GM19025 (cell line): ENCODE data around the gene TAF1B.

Source experiments
- ATAC-seq: cut with Tn5 transposase; IDR thresholded peaks from one replicate; pipeline ENCODE4 v1.9.1; 2021; ENCODE audit warnings: mild to moderate bottlenecking, low read depth, moderate library complexity; ENCODE audit not compliant: unreplicated experiment

Gene TAF1B

DNA sequence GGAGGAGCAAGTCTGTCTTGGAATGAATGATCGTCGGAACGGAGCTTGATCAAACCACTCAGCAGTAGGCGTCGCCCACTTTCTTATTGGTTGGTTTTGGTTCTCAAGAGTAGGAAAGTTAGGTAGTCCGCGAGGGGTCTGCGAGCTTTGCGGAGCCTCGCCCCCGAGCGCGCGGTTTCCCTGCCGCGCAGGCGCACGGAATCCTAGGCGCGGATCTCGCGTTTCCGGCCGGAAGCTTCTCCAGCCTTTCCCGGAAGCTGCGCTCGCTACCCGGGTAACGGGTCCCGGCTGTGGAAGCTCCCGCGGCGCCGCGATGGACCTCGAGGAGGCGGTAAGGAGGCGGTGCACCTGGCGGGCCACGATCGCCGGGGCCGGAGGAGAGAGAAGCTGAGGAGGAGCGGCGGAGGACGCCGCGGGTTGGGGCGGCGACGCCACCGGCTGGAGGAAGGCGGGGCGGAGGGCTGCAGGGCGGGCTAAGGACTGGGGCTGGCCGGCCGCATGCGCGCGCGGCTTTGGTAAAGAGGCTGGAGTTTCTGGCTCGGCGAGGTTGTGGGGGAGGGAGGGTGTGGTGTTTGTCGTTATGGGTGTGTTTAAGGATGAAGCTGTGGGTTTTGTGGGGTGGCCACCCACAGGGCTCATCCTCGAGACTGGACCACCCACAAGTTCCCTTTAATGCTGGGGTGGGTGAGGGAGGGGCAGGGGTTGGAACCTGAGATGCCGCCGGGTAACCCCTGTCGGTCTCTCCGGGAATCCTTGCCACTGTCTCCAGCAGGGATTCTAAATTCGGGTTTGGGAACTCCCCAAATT lies at the start of gene TAF1B:
TAF1B (plus strand) TSS at position 246 of the 807 bp plus-strand sequence; CDS start at position 314, 68 bp downstream.
- ATAC-seq, result peak; percentile 86

GRCh38 chr2:9793918-9794717 lies 49.2 kb upstream of the TAF1B start:
- no peak for ATAC-seq

DNA sequence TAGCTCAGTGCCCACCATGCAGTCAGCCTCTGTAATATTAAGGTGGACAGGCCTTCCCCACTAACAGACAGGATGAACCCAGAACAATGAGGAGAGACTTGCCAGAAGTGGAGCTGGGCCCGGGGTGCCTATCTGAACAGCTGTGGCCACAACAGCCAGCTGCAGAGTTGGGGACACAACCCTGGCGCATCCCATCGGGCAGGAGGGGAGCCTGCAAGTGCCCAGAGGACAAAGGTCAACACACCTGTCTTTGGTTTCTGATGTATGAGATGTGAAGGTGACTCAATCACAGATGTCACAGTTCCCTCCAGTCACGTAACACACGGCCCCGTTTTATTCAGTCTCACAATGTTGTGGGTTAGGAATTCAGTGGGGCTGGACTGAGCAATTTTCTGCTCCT lies 48.2 kb upstream of the TAF1B start:
- no peak for ATAC-seq

DNA sequence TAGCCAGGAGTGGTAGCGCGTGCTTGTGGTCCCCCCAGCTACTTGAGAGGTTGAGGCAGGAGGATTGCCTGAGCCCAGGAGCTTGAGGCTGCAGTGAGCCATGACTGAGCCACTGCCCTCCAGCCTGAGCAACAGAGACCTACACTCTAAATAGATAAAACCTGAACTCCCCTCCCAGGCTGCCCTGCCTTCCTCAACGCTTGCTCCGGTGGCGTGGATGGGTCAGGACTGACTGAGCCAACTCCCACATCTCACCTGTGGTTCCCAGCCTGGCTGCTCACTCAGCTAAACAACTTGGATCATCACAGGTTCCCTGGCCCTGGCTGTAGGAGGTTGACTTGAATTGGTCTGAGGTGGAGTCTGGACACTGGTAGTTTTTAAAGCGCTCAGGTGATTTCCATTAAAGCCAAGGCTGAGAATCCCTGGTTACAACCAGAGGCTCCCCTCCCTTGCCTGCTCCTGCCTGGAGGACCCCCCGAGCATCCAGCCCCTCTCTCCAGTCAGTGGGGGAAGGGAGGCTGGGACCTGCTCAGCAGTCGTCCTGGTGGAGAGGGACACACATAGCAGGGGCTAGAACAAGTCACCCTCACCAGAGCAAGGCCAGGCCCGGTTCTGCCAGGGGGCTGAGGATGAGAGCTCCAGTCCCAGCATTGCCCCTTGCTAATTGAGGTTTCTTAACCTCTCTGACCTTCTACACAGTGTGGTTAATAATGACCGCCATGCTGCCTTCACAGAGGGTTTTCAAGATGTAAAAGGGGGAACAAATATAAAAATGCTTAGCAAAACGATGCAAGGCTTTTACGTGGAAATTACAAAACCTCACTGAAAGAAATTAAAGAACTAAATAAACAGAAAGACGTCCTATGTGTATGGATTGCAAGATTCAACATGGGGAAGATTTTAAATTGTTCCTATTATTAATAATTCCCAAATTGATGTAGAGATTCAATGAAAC lies 46.9 kb upstream of the TAF1B start:
- ATAC-seq, result no peak

DNA sequence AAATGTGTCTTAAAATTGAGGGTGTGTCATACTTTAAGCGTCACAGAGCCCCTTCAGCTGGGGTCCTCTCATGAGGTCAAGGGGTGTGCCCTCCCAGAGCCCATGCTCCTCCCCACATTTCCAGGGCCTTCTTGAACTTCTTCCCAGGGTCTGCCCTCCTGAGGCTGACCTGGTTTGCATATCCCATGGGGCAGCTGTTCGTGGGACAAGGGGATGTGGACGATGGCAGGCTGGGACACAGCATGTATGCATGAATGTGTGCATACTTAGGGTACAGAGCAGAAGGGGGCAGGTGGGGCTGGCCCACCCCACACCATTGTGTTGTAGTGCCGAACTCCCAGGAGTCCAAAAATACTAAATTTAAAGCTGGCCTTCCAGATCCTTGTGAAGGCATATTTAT lies 46.2 kb upstream of the TAF1B start:
- ATAC-seq, result no peak

GRCh38 chr2:9797681-9798556 lies 45.4 kb upstream of the TAF1B start:
- no peak for ATAC-seq

DNA sequence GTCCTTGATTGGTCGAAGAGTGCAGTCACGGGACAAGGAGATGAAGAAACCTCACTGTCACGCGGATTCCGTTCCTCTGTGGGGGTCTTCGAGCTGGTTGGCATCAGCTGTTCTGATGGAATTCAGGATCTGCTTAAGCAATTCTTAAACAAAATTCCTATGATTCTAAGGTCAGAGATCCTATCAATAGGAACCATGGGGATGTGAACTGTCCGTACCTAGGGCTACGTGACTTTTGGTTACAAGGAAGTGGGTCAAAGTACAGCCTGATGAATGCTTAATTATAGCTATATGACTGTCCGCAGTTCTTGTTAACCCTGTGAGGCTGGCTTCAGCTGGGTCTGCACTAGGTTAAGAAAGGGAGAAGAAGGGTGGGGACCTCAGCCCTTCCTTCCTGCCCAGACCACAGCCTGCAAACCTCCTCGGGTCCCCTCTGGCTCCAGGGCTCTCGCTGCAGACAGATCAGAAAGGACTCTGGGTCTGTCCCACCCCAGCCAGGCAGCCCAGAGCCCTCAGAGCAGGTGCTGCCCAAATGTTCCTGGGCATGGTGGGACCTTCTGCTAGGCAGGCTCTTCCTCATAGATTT lies 44.2 kb upstream of the TAF1B start:
- no peak for ATAC-seq

DNA sequence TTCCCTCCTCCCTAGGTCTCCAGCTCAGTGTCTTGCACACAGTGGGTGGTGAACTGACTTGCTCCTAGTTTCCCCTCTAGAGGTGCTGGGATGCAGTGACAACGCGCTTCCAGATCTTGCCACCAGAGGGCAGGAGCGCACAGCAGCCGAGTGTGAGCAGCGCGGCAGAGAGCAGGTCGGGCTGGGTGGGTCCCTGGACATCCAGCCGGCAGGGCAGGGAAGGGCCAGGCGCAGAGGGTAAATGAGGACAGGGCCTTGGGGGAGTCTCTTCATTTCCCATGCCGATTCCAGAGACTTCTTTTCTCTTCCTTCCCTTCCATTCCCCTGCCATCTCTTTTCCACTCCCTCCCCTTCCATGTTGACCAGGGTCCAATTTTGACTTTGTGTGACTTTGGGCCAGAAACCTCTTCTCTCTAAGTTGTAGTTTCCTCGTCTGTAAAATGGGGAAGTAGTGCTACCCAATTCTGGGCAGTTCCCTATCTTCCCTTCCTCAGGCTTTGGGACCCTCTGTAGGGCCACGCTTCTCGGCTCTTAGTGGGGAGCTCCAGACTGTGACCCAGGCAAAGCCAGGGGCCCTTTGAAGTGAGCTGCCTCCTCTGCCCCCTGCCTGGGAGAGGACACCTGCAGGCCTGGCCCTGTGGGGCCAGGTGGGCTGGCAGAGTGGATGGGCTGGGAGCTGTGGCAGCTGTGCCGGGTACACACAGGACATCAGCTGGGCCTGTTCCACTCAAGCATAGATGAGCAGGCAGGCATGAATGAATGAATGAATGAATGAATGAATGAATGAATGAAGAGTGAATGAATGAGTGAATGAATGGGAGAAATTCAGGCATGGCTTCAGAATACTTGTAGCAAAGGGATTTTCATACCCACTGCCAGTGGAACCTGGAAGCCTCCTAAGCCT lies 43.3 kb upstream of the TAF1B start:
- ATAC-seq, result peak; percentile 67

- no peak for ATAC-seq
Observed at GRCh38 chr2:9800639-9800974, 42.7 kb upstream of the TAF1B start.

- ATAC-seq, result no peak
Observed at GRCh38 chr2:9800975-9801726, 42.1 kb upstream of the TAF1B start.

DNA sequence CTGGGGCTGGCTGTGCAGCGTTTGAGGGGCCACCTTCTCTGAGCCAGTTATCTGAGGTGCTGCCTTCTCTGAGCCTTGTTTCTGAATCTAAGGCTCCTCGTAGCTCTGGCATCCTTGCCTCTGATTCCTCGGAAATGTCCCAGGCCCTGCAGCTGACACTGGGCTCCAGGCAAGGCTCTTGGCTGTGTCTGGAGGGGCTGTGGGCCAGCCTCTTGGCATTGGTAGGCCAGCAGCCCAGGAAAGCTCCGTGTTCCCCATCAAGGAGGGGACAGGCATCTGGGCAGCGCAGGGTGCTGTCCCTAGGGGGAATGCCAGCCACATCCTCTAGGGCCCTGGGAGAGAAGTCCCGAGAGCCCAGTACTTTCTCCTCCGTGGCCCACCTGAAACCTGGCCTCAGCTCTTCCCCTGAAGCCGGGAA lies 40.7 kb upstream of the TAF1B start:
- no peak for ATAC-seq

GRCh38 chr2:9803023-9803805 lies 40.1 kb upstream of the TAF1B start:
- ATAC-seq, result no peak

DNA sequence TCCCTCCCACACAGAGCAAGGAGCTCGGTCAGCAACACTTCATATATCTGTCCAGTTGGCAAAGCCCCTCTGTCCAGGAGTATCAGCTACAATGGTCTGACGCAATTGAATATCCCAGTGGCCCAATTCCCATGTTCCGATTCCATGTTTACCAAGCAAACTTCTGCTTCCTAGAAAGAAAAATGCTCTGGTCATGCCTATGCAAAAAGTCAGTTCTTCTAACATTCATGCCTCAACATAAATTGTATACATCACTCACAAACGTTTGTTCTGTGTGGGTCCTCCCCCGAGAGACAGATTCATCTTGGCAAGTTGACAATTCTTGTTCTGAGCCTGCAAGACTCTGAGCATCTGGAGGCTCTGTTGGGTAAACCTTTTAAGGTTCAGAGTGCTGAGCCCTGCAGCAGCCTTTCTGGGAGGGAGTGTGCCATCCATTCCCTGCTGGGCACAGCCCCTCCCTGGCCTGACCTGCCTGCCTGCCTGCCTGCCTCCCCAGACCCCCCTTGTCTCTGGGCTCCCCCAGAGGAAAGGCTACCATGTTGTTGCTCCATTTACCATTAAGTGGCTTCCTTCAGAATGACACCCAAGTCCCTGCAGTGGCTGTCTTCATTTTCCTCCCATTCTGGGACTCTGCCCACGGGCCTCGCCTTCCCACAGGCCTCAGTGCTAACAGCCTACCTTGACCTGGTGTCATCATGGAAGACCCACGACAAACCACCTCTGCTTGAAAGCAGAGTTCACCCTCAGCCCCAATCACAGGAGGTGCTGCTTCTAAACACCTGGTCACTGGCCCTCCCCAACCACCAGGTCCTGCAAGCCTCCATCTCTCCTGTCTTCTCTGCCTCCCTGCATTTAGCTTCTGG lies 37.6 kb upstream of the TAF1B start:
- ATAC-seq, result no peak

GRCh38 chr2:9806298-9806610 lies 37.0 kb upstream of the TAF1B start:
- no peak for ATAC-seq

GRCh38 chr2:9806656-9807055 lies 36.6 kb upstream of the TAF1B start:
- no peak for ATAC-seq

GRCh38 chr2:9807056-9807455 lies 36.2 kb upstream of the TAF1B start:
- no peak for ATAC-seq
